H9 (cell line): Measurements from ENCODE around the gene CLOCK. TPM values are rescaled to one million over a fixed set of nuclear protein-coding genes. Genes with fewer than 3 reads are reported as not detected.

Source experiments
- DNase-seq: peaks from one replicate; pipeline ENCODE4 v3.0.0-alpha.2; 2017
- H2AFZ ChIP-seq: one replicate; pipeline ENCODE4 v1.6.1; 2013; ENCODE audit warnings: mild to moderate bottlenecking, low read length, control low read depth, moderate library complexity
- H2AK5ac ChIP-seq: 2 replicates; pipeline ENCODE4 v1.6.1; 2013; ENCODE audit warnings: low read length, control low read depth, mixed read lengths; ENCODE audit not compliant: insufficient read length
- H2BK120ac ChIP-seq: one replicate; pipeline ENCODE4 v1.6.1; 2013; ENCODE audit warnings: low read depth, mild to moderate bottlenecking, low read length, control low read depth, inconsistent platforms; ENCODE audit not compliant: poor library complexity, severe bottlenecking
- H2BK12ac ChIP-seq: 2 replicates; pipeline ENCODE4 v1.6.1; 2013; ENCODE audit warnings: low read length, control low read depth, mixed read lengths, low read depth; ENCODE audit not compliant: insufficient read length
- H2BK15ac ChIP-seq: 2 replicates; pipeline ENCODE4 v1.6.1; 2013; ENCODE audit warnings: low read depth, low read length, control low read depth
- H2BK20ac ChIP-seq: one replicate; pipeline ENCODE4 v1.6.1; 2013; ENCODE audit warnings: low read depth, mild to moderate bottlenecking, low read length, control low read depth, inconsistent platforms; ENCODE audit not compliant: poor library complexity, severe bottlenecking
- H2BK5ac ChIP-seq: 2 replicates; pipeline ENCODE4 v1.6.1; 2013; ENCODE audit warnings: low read length, control low read depth, mixed read lengths; ENCODE audit not compliant: insufficient read length
- H3K14ac ChIP-seq: 2 replicates; pipeline ENCODE4 v1.6.1; 2013; ENCODE audit warnings: low read length, control low read depth; ENCODE audit not compliant: insufficient read depth
- H3K18ac ChIP-seq: 2 replicates; pipeline ENCODE4 v1.6.1; 2013; ENCODE audit warnings: low read depth, mild to moderate bottlenecking, mixed read lengths, low read length, control low read depth; ENCODE audit not compliant: insufficient read length
- H3K23ac ChIP-seq: 2 replicates; pipeline ENCODE4 v1.6.1; 2013; ENCODE audit warnings: low read length, control low read depth, mixed read lengths, low read depth; ENCODE audit not compliant: insufficient read length
- H3K23me2 ChIP-seq: 2 replicates; pipeline ENCODE4 v1.6.1; 2013; ENCODE audit warnings: low read depth, mild to moderate bottlenecking, mixed read lengths, low read length, control low read depth; ENCODE audit not compliant: insufficient read length, poor library complexity, severe bottlenecking
- H3K27ac ChIP-seq: 2 replicates; pipeline ENCODE4 v1.5.1; 2013; ENCODE audit warnings: low read length, control low read depth, mixed read lengths, low read depth; ENCODE audit not compliant: insufficient read length
- H3K27me3 ChIP-seq: 2 replicates; pipeline ENCODE4 v1.6.1; 2013; ENCODE audit warnings: low read length, control low read depth, inconsistent platforms; ENCODE audit not compliant: insufficient read depth
- H3K4ac ChIP-seq: 2 replicates; pipeline ENCODE4 v1.6.1; 2013; ENCODE audit warnings: low read depth, mild to moderate bottlenecking, control low read depth, inconsistent platforms, low read length, moderate library complexity
- H3K4me1 ChIP-seq: 2 replicates; pipeline ENCODE4 v1.6.1; 2013; ENCODE audit warnings: low read length, control low read depth, inconsistent platforms; ENCODE audit not compliant: insufficient read depth
- H3K4me2 ChIP-seq: 2 replicates; pipeline ENCODE4 v1.6.1; 2013; ENCODE audit warnings: low read length, control low read depth, mixed read lengths; ENCODE audit not compliant: insufficient read length, insufficient read depth
- H3K56ac ChIP-seq: 2 replicates; pipeline ENCODE4 v1.6.1; 2013; ENCODE audit warnings: low read depth, mild to moderate bottlenecking, mixed read lengths, low read length, control low read depth; ENCODE audit not compliant: insufficient read length
- H3K79me1 ChIP-seq: 2 replicates; pipeline ENCODE4 v1.6.1; 2013; ENCODE audit warnings: low read depth, mild to moderate bottlenecking, moderate library complexity, low read length, control low read depth, inconsistent platforms; ENCODE audit not compliant: insufficient read depth, poor library complexity, severe bottlenecking
- H3K79me2 ChIP-seq: 2 replicates; pipeline ENCODE4 v1.6.1; 2013; ENCODE audit warnings: low read length, control low read depth, inconsistent platforms; ENCODE audit not compliant: insufficient read depth
- H3K9ac ChIP-seq: 2 replicates; pipeline ENCODE4 v1.6.1; 2013; ENCODE audit warnings: low read length, control low read depth, mixed read lengths; ENCODE audit not compliant: insufficient read length; ENCODE audit errors: extremely low read depth
- H3K9me3 ChIP-seq: one replicate; pipeline ENCODE4 v1.6.1; 2013; ENCODE audit warnings: low read depth, low read length, inconsistent platforms; ENCODE audit not compliant: control insufficient read depth
- H3T11ph ChIP-seq: one replicate; pipeline ENCODE4 v1.6.1; 2013; ENCODE audit warnings: mild to moderate bottlenecking, low read length, control low read depth, inconsistent platforms
- H4K20me1 ChIP-seq: one replicate; pipeline ENCODE4 v1.6.1; 2013; ENCODE audit not compliant: control insufficient read depth, insufficient read length, insufficient read depth
- H4K5ac ChIP-seq: 2 replicates; pipeline ENCODE4 v1.6.1; 2013; ENCODE audit warnings: low read depth, mild to moderate bottlenecking, mixed read lengths, low read length, control low read depth; ENCODE audit not compliant: insufficient read length
- H4K8ac ChIP-seq: replicated peaks from 2 replicates; pipeline ENCODE4 v1.6.1; 2013; ENCODE audit warnings: low read length, control low read depth, mixed read lengths, low read depth; ENCODE audit not compliant: insufficient read length
- H4K91ac ChIP-seq: 2 replicates; pipeline ENCODE4 v1.6.1; 2013; ENCODE audit warnings: low read depth, mild to moderate bottlenecking, moderate library complexity, mixed read lengths, low read length, control low read depth; ENCODE audit not compliant: insufficient read length
- H3K27ac Mint-ChIP-seq, 3 experiments: 2 replicates in 2 of 3; 3 replicates in 1 of 3; pipeline ENCODE4 v1.8.0; 2020 to 2021; ENCODE audit warnings: mixed read lengths in 3 of 3, mild to moderate bottlenecking in 1 of 3, moderate library complexity in 1 of 3
- H3K27me3 Mint-ChIP-seq: 2 replicates; pipeline ENCODE4 v1.8.0; 2021; ENCODE audit warnings: low read depth, mild to moderate bottlenecking, moderate library complexity, mixed read lengths
- H3K36me3 Mint-ChIP-seq, 3 experiments: 2 replicates in 2 of 3; 3 replicates in 1 of 3; pipeline ENCODE4 v1.8.0; 2020 to 2021; ENCODE audit warnings: low read depth in 3 of 3, mixed read lengths in 3 of 3; ENCODE audit not compliant: insufficient read depth in 1 of 3
- H3K4me1 Mint-ChIP-seq, 2 experiments: 2 replicates each; pipeline ENCODE4 v1.8.0; 2020; ENCODE audit warnings: mixed read lengths in 2 of 2
- H3K4me3 Mint-ChIP-seq, 2 experiments: 2 replicates in 1 of 2; 3 replicates in 1 of 2; pipeline ENCODE4 v1.8.0; 2020 to 2021; ENCODE audit warnings: mild to moderate bottlenecking in 2 of 2, mixed read lengths in 2 of 2, moderate library complexity in 1 of 2
- H3K9me3 Mint-ChIP-seq, 2 experiments: 2 replicates in 1 of 2; 3 replicates in 1 of 2; pipeline ENCODE4 v1.8.0; 2020; ENCODE audit warnings: mild to moderate bottlenecking in 2 of 2, mixed read lengths in 2 of 2, moderate library complexity in 1 of 2
- CTCF ChIP-seq: fragments of 200-600 bp; sonication (generic); conservative IDR thresholded peaks from 3 replicates; pipeline ENCODE4 v1.8.0; 2021; ENCODE audit warnings: antibody characterized with exemption, mild to moderate bottlenecking
- WGBS: extraction: QIAGEN DNeasy Blood & Tissue Kit; methylation state at CpG from one replicate; pipeline ENCODE4 v1.1.7; 2013; ENCODE audit warnings: missing lambda C conversion rate, low lambda C conversion rate, mixed read lengths; ENCODE audit not compliant: insufficient read length; ENCODE audit errors: extremely low coverage; 5-methylcytosine and 5-hydroxymethylcytosine counted together
- total RNA-seq: library from RNA; stranded (reverse); gene quantifications from 2 replicates; pipeline ENCODE4 v1.2.1, GENCODE V29; 2021

CLOCK gene
- total RNA-seq, 1 experiment from 2014 or later, result 16.2 TPM

GRCh38 chr4:55409468-55410171, 137.1 kb downstream of the CLOCK start:
- H4K5ac ChIP-seq, result no peak overlapping the region
- no peak overlapping the region for H3K23ac ChIP-seq
- H4K8ac ChIP-seq, result no peak overlapping the region
- H3K4me1 ChIP-seq, result 0 out of 2 replicates have a peak, but pooled peaks cover 2% of the 10 kb centered on the region
- peak; percentile 31 for DNase-seq
- H3K27ac ChIP-seq, result no peak overlapping the region
- no peak overlapping the region for H3K4me2 ChIP-seq
- peaks cover 33% of the 10 kb centered on the region; the same call in 1 of the 2 replicates for H3K79me2 ChIP-seq
- H3K18ac ChIP-seq, result no peak overlapping the region
- Mint-ChIP-seq H3K4me1 (peaks cover 13 to 19% of the 10 kb centered on the region in 2 experiments), H3K27ac (peak overlapping the region in 2 of 3 experiments; percentile 69 to 71; a peak in 4 of 7 replicates), H3K36me3 (peaks cover 18 to 36% (median 32%) of the 10 kb centered on the region in 3 experiments), H3K27me3 (no peaks in the 10 kb centered on the region), H3K9me3 (no peaks in the 10 kb centered on the region), H3K4me3 (no peak overlapping the region)
- H3T11ph ChIP-seq, result no peak overlapping the region
- WGBS, result no CpG with 5 or more reads among the region's 10 CpGs
- no peak overlapping the region for H3K56ac ChIP-seq
- no peaks in the 10 kb centered on the region for H4K20me1 ChIP-seq
- H2AFZ ChIP-seq, result no peak overlapping the region
- no peak overlapping the region for H3K9ac ChIP-seq
- no peak overlapping the region for H2BK15ac ChIP-seq
- H3K9me3 ChIP-seq, result no peaks in the 10 kb centered on the region
- no peak overlapping the region for H2AK5ac ChIP-seq
- no peak overlapping the region for H2BK12ac ChIP-seq
- H4K91ac ChIP-seq, result no peak overlapping the region
- H3K79me1 ChIP-seq, result no peaks in the 10 kb centered on the region
- no peaks in the 10 kb centered on the region for H3K27me3 ChIP-seq
- TF ChIP-seq CTCF, result peak; percentile 53
- no peak overlapping the region for H3K14ac ChIP-seq
- no peak overlapping the region for H3K4ac ChIP-seq
- no peaks in the 10 kb centered on the region for H3K23me2 ChIP-seq
- H2BK120ac ChIP-seq, result no peak overlapping the region
- H2BK20ac ChIP-seq, result no peak overlapping the region
- no peak overlapping the region for H2BK5ac ChIP-seq
